Body of pancreas (tissue), 4 donors: ENCODE data around the gene METTL17. TPM values are rescaled to one million over a fixed set of nuclear protein-coding genes. Genes with fewer than 3 reads are reported as not detected.

Experiments
- ATAC-seq: fragments of 150-250 bp; one replicate; pipeline ENCODE4 v1.9.1; 2016
- DNase-seq, 4 donors: peaks; one replicate each; pipeline ENCODE4 v3.0.0-alpha.2; 2019
- H3K27ac ChIP-seq, 4 donors: fragments of 200-600 bp; sonication (generic); 1 replicate in 3 of 4; 2 replicates in 1 of 4; pipeline versions ENCODE4 v1.5.1 to v1.6.1; 2016 to 2019; ENCODE audit warnings: mild to moderate bottlenecking in 1 of 4, mixed read lengths in 1 of 4, moderate library complexity in 1 of 4
- H3K27me3 ChIP-seq, 2 donors: fragments of 200-600 bp; sonication (generic); one replicate each; pipeline ENCODE4 v1.6.0; 2016; ENCODE audit warnings: mild to moderate bottlenecking in 1 of 2
- H3K36me3 ChIP-seq, 2 donors: fragments of 200-600 bp; sonication (generic); replicated peaks in 1 of 2; 2 replicates each; pipeline ENCODE4 v1.5.1; 2016; ENCODE audit warnings: low read depth in 2 of 2; ENCODE audit not compliant: insufficient read depth in 1 of 2
- H3K4me1 ChIP-seq: fragments of 200-600 bp; sonication (generic); one replicate; pipeline ENCODE4 v1.6.0; 2016
- H3K4me3 ChIP-seq, 2 donors: fragments of 200-600 bp; sonication (generic); 1 replicate in 1 of 2; 2 replicates in 1 of 2; pipeline ENCODE4 v1.5.1; 2016 to 2019
- H3K9me3 ChIP-seq, 3 donors: fragments of 200-600 bp; sonication (generic); 1 replicate in 2 of 3; 2 replicates in 1 of 3; pipeline ENCODE4 v1.5.1; 2016
- CTCF ChIP-seq, 7 experiments: fragments of 450-650 bp in 4 of 7; fragments of 200-600 bp in 3 of 7; sonication (generic) in 3 of 7; IDR thresholded peaks; one replicate each; pipeline ENCODE4 v1.5.1; 2016 to 2019; ENCODE audit warnings: antibody characterized with exemption in 7 of 7
- POLR2A ChIP-seq, 3 donors: fragments of 450-650 bp; IDR thresholded peaks; one replicate each; pipeline ENCODE4 v1.6.1; 2016; ENCODE audit warnings: antibody characterized with exemption in 3 of 3, mild to moderate bottlenecking in 2 of 3
- WGBS, 2 donors: methylation state at CpG; one replicate each; pipeline ENCODE4 v1.1.5; 2017; 5-methylcytosine and 5-hydroxymethylcytosine counted together
- intact Hi-C: fragments of 100-400 bp; cut with DNase I; formaldehyde crosslinking; loops from one replicate; pipeline ENCODE4 v1.15.1; 2023
- total RNA-seq, 2 donors: library from RNA; depleted of rRNA; stranded (reverse); fragments of >200 nt; gene quantifications; one replicate each; pipeline ENCODE4 v1.1.0, GENCODE V29; 2016

Gene METTL17
- total RNA-seq, 2 donors from 2014 or later: 39.2 to 73.7 TPM

GRCh38 chr14:20997564-20997963 lies 7.8 kb downstream of the METTL17 start:
- H3K27ac ChIP-seq: no peak overlapping the region
- peaks cover 23 to 32% of the 10 kb centered on the region in 2 donors for H3K36me3 ChIP-seq
- intact Hi-C loops: no loop called here
- no peak for TF ChIP-seq POLR2A (IDR thresholded peaks at IDR 0.05)
- TF ChIP-seq CTCF (IDR thresholded peaks at IDR 0.05): no peak
- no peaks in the 10 kb centered on the region for H3K9me3 ChIP-seq
- no peaks in the 10 kb centered on the region for H3K4me1 ChIP-seq
- ATAC-seq: no peak
- H3K27me3 ChIP-seq: no peaks in the 10 kb centered on the region
- 56 to 67% methylated on average over 6 of the region's 6 CpGs for WGBS, 2 donors
- no peak for DNase-seq
- no peak overlapping the region for H3K4me3 ChIP-seq

- no peak overlapping the region for H3K27ac ChIP-seq
- DNase-seq: no peak
Measured at GRCh38 chr14:20998139-20998538, 8.4 kb downstream of the METTL17 start.

GRCh38 chr14:20998674-20999366 lies 9.0 kb downstream of the METTL17 start, which contains the start of gene SLC39A2:
Gene SLC39A2, plus strand, starts transcription at chr14:20999293. Its CDS starts 154 bp downstream, at chr14:20999447.
- no peak for TF ChIP-seq CTCF (IDR thresholded peaks at IDR 0.05)
- no peak for TF ChIP-seq POLR2A (IDR thresholded peaks at IDR 0.05)
- DNase-seq: peak in 3 of 4 donors; percentile 38 to 44 (median 41)
- WGBS, 2 donors: 42 to 48% methylated on average over 6 of the region's 6 CpGs
- intact Hi-C loops: no loop called here
- H3K4me1 ChIP-seq: no peaks in the 10 kb centered on the region
- peak; percentile 54 for ATAC-seq
- no peaks in the 10 kb centered on the region for H3K27me3 ChIP-seq
- H3K9me3 ChIP-seq: no peaks in the 10 kb centered on the region
- H3K36me3 ChIP-seq: peaks cover 19 to 23% of the 10 kb centered on the region in 2 donors
- no peak within 1 kb of the TSS for H3K27ac ChIP-seq
- no peak within 1 kb of the TSS for H3K4me3 ChIP-seq

More at GRCh38 chr14:20998139-20998538, 8.4 kb downstream of the METTL17 start:
- no peak for ATAC-seq
- Histone ChIP-seq H3K9me3 (no peaks in the 10 kb centered on the region), H3K27me3 (no peaks in the 10 kb centered on the region), H3K4me1 (no peaks in the 10 kb centered on the region), H3K36me3 (peaks cover 19 to 27% of the 10 kb centered on the region in 2 donors), H3K4me3 (no peak overlapping the region)
- 60 to 74% methylated on average over 3 of the region's 3 CpGs for WGBS, 2 donors
- intact Hi-C loops: no loop called here
- TF ChIP-seq POLR2A (IDR thresholded peaks at IDR 0.05) (no peak), CTCF (IDR thresholded peaks at IDR 0.05) (no peak)

- ATAC-seq (no peak), DNase-seq (no peak)
- Histone ChIP-seq H3K9me3 (no peaks in the 10 kb centered on the region), H3K27me3 (no peaks in the 10 kb centered on the region), H3K36me3 (peaks cover 16 to 21% of the 10 kb centered on the region in 2 donors), H3K27ac (no peak overlapping the region), H3K4me1 (no peaks in the 10 kb centered on the region), H3K4me3 (no peak overlapping the region)
- intact Hi-C loops: no loop called here
- 66 to 71% methylated on average over 4 of the region's 4 CpGs for WGBS, 2 donors
- no peak for TF ChIP-seq CTCF (IDR thresholded peaks at IDR 0.05)
- no peak for TF ChIP-seq POLR2A (IDR thresholded peaks at IDR 0.05)
Measured at GRCh38 chr14:20999591-20999990, 9.8 kb downstream of the METTL17 start.

- TF ChIP-seq CTCF (IDR thresholded peaks at IDR 0.05) (no peak), POLR2A (IDR thresholded peaks at IDR 0.05) (no peak)
- Histone ChIP-seq H3K4me1 (no peaks in the 10 kb centered on the region), H3K27me3 (no peaks in the 10 kb centered on the region), H3K9me3 (no peaks in the 10 kb centered on the region), H3K36me3 (peaks cover 5 to 6% of the 10 kb centered on the region in 2 donors), H3K27ac (no peak overlapping the region), H3K4me3 (no peak overlapping the region)
- 66 to 70% methylated on average over 6 to 7 of the region's 7 CpGs for WGBS, 2 donors
- ATAC-seq (no peak), DNase-seq (no peak)
- intact Hi-C loops: no loop called here
Measured at GRCh38 chr14:21001218-21001617, 11.4 kb downstream of the METTL17 start.
